Stimulated activated CD8-positive, alpha-beta memory T cell treated with anti-CD3 and anti-CD28 coated beads, Interleukin-7, amount 100 ng/mL, for 24 hours (primary cell): Measurements from ENCODE around the gene PTPRN2.
"Not testable (repeated sequence)": the region's sequence is repeated elsewhere in the genome, so short reads cannot be mapped to it uniquely, and the experiment has no call there.

Experiments used
- DNase-seq: peaks from one replicate; pipeline ENCODE4 v3.0.0-alpha.2; 2020; ENCODE audit warnings: low read depth

PTPRN2 gene

DNA sequence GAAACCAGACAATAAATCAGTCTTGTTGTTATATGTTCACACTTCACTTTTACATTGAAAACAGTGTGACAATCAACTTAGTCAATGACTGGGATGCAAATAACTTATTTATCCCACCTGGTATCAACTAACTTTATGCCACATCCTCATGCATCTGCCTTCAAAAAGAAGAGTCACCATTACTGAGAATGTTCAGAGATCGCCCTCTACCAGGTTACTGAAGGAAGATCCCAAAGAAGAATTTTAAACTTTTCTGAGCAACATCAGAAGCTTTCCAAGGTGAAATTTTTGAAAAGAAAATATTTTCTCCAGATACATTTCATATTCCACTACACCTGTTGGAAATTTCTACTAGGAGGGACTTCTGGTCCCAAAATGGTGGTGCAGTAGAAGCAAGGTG is 359.5 kb downstream of the PTPRN2 start:
- DNase-seq = no peak

DNA sequence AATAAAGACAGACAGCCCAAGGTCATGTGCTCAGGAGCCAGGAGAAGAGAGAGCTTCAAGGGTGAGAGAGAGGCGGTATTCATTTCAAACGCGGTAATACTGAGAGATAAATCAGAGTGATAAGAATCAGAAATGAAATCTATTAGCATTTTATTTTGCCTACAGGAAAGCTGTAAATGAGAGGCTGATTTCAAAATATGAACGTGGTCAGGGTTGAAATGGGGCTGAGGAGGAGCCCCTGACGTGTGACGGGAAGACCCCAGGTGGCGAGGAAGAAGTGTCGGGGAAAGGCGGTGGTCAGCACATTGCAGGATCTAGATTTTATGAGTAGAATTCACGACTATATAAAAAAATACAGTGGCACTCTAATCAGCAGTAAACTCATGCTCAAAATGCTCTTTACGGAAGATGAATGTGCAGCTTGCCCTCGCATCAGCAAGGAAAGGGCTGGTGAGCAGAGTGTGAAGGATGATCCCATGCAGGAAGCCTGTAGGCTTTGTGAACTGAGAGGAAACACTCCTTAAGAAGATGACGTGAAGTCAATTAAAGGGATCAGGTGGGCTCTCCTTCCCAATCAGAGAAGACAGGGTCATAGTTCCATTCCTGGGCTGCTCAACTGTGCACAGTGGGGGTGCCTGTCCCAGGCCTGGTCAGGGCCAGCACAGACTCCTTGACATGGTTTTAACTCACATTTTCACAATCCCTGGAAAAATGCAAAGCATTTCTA is 360.2 kb downstream of the PTPRN2 start:
- no peak for DNase-seq

GRCh38 chr7:158216198-158216597 is 371.4 kb downstream of the PTPRN2 start:
- DNase-seq = no peak

DNA sequence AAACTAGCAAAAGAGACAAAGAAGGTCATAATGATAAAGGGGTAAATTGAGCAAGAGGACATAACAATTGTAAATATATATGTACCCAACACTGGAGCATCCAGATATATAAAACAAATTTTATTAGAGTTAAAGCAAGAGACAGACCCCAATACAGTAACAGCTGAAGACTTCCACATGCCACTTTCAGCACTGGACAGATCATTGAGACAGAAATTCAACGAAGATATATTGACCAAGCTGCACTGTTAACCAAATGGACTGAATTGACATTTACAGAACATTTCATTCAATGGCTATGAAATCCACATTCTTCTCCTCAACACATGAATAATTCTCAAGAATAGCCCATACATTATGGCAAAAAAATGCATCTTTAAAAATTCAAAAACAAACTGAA is 378.2 kb downstream of the PTPRN2 start:
- DNase-seq = no peak

GRCh38 chr7:158206341-158206740 is 381.3 kb downstream of the PTPRN2 start:
- no peak for DNase-seq

- no peak for DNase-seq
Measured at GRCh38 chr7:158204453-158204852, 383.2 kb downstream of the PTPRN2 start.

DNA sequence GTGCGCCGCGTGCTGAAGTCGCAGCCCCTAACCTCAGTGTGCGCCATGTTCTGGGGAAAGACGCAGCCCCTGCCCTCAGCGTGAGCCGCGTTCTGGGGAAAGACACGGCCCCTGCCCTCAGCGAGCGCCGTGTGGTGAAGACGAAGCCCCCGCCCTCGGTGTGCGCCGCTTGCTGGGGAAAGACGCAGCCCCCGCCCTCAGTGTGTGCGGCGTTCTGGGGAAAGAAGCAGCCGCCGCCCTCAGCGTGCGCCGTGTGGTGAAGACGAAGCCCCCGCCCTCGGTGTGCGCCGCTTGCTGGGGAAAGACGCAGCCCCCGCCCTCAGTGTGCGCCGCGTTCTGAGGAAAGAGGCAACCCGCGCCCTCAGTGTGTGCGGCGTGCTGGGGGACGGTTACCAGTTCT is 383.7 kb downstream of the PTPRN2 start:
- not testable (repeated sequence) for DNase-seq

DNA sequence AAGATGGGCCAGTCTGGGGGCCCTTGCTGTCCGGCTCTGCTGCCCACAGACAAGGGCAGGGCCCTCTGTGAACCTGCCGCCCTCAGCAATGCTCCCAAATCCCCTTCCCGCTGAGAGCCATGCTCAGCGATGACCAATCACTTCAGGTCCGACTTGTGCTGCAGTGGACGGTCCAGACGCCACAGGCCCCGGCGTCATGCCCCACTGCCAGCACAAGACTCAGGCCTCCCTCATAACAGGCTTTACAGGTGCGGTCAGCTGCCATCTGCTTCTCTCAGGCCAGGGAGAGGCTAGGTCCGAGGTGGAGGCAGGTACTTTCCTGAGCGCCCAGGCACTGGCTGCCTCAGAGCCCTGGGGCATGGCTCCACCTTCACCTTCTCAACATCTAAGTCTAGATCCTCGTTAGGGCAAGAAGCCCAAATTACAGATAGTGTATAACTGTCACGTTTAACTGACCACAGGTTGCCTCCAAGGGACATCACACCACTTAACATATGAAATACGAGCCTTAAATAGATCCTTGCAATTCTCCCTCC is 393.2 kb downstream of the PTPRN2 start:
- no peak for DNase-seq

DNA sequence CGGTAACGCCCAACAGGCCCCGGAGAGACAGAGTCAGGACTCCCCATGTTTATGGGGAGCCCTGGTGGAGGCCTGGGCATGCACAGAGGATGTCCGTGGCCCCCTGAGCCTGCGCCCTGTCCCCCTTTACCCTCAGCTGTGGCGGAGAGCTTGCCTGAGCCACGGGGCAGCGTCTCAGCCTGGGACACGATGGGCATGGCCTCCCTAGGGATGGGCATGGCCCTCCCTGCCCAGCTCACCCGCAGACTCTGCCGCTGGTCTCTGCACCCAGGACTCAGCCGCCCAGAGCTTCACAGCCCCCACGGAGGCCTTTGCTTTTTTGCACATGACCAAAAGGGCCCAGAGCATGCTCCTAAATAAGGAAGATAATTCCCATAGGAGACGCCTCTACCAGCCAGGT is 394.2 kb downstream of the PTPRN2 start:
- no peak for DNase-seq

- DNase-seq = no peak
Measured at GRCh38 chr7:158192956-158193355, 394.7 kb downstream of the PTPRN2 start.

DNA sequence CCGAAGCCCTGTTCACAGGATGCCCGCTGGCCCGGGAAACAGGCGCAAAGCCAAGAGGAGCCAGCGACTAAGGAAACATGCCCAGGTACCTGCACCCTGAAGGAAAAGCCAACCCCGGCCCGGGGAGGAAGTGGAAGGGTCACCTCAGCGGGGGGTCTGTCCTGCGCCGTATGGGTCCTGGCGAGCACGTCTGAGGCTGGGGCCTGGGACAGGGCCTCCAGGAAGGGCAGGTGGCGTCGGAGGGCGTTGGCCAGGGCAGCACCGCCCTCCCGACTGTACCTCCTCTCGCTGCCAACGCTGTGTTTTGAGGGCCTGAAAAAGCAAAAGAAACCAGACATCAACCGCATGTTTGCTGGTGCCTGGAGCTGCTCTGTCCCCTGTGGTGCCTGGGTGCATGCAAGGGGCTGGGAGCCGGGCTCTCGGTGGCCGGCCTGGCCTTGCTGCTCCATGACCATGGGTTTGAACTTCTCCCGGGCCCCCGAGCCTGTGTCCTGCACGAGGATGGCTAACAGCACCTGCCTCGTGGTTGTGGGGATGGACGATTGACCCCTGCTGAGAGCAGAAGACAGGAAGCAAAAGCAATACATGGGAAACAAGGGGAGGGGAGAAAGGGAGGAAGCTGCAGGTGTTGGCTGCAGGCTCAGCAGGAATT is 395.3 kb downstream of the PTPRN2 start:
- no peak for DNase-seq

DNA sequence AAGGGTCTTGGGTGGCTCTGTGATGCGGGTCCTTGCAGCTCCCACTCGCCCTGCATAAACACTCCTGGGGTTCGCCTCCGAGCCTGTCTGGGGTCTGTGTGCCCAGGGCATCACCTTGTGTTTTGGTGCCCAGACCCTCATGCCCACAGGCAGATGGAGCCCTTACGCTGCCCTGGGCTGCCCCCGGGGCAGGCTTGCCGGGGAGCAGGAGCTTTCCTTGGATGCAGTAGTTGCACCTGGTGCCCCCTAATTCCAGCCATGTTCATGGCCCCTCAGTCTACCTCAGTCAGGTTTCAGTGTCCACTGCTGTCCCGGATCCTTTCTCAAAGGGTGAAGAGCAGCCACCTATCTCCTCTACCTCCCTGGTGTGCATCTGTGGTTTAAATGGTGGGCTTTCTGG is 396.0 kb downstream of the PTPRN2 start:
- DNase-seq = no peak

DNA sequence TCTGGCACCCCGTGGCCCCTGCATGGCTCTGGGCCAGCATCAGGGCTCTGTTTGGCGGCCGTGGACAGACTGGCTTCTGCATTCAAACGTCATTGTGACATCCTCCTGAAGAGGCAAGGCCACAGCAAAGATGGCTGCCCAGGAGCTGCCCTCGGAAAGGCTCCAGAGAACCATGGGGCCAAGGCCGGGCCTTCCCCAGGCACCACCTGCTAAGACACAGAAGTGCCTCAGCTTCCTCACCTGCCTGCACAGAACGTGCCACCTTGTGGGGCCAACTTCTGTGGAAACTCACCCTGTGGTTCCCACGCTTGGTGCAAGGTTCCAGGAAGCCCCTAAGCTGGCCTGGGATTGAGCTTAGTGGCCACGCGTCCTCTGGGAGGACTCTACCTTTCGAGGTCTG is 396.9 kb downstream of the PTPRN2 start:
- DNase-seq = no peak

DNA sequence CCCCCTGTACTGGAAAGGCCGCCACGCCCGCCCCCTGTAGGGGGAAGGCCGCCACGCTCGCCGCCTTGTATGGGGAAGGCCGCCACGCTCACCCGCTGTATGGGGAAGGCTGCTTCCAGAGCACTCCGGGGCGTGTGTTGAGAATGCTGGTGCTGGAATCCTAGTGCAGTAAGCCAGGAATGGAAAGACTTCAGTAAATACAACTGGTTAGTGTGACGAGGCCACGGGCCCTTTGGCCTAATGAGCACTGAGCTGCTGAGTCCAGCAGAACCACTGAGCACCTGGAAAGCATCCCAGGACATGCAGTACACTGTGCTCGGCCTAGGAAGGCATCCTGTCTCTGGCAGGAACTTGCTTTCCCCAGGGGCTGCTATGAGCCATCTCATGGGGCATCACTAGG is 398.9 kb downstream of the PTPRN2 start:
- no peak for DNase-seq

DNA sequence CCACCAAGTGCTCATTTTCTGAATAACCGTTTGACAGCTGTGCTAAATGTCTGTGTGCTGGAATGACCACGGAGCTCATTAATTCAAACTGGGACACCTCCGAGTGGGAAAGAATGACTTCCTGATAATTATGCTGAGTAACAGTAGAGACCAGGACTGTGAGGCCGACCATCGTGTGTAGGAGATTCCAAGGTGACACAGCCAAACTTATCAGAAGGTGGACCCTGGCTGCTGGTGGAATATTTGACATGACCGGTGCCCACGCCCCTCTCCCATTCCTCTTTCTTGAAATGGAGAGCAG is 400.0 kb downstream of the PTPRN2 start:
- DNase-seq = no peak

- no peak for DNase-seq
Measured at GRCh38 chr7:158186864-158187693, 400.5 kb downstream of the PTPRN2 start.

- DNase-seq = no peak
Measured at GRCh38 chr7:158186406-158186805, 401.2 kb downstream of the PTPRN2 start.

DNA sequence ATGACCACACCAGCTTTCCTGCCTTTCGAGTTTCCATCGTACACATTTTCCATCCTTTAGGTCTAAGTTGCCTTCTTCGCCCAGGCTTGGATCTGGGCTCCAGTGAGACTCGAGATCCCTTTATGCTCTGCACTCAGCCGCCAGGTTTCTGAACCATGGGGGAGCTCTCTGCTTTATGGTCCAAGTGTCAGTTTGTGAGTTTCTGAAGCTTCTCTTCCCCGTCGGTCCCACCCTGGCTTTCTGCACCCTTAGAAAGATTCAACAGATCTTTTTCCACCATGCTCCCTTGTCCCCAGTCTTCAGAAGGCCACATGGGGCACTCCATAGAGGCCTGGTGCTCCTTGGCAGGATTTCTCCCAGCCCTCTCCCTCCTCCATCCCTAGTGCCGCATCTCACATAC is 402.0 kb downstream of the PTPRN2 start:
- no peak for DNase-seq

- DNase-seq = no peak
Measured at GRCh38 chr7:158183431-158183830, 404.2 kb downstream of the PTPRN2 start.

DNA sequence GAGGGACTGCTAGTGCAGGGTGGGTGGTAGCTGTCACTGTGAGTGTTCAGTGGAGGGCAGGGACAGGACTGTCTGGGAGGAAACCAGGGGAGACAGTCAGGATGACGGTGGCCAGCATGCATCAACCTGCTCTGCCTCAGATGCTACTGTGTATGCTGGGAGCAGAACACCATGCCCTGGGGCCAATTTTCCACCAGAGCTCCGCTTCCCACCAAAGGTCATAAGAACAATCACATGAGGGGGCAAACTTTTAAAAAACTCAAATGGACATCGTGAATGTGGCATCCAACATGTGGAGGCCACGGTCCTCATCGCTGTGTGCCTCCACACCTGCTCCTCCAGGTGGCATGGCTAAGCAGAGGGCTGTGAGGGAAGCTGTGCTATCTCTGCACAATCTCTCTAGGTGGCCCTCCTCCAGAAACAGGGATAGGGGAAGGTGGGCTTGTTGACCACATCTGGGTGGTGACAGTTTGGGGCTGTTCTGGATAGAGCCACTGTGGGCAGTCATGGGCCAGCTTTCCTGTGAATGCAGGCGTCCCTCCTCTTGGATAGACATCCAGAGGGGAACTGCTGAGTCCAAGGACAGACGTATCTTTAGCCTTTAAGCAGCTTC is 411.0 kb downstream of the PTPRN2 start:
- DNase-seq = no peak

GRCh38 chr7:158175779-158176178 is 411.8 kb downstream of the PTPRN2 start:
- no peak for DNase-seq

DNA sequence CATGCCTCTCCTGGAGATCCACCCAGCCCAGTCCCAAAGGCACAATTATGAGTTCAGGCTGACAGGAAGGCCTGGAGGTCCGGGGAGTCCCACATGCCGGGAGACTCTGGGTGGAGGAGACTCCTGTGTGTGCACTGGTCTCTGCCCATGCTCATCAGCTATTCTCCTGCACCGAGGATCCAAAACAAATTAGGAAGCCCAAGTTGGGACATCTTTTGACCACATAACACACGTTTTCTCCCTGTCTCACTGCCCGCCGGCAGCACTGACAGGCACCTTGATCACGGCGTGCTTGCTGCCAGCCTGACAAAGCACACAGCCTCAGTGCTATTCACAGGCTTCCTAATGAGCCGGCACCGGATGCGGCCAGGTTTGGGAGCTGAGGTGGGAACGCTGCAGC is 412.7 kb downstream of the PTPRN2 start:
- no peak for DNase-seq

GRCh38 chr7:158167373-158167772 is 420.2 kb downstream of the PTPRN2 start:
- DNase-seq = no peak
